Calu3 (cell line): Measurements from ENCODE around the gene GSTT2. TPM values are rescaled to one million over a fixed set of nuclear protein-coding genes. Genes with fewer than 3 reads are reported as not detected.
"Not testable (repeated sequence)": the region's sequence is repeated elsewhere in the genome, so short reads cannot be mapped to it uniquely, and the experiment has no call there.

ENCODE experiments used
- Bru-seq: library from RNA; stranded (reverse); fragments of 400-500 nt; gene quantifications from one replicate; lab custom pipeline; 2021; lab: Mats Ljungman, UMichigan
- BruChase-seq, 2 experiments: library from RNA; stranded (reverse); fragments of 400-500 nt; gene quantifications; one replicate each; lab custom pipeline; 2021; lab: Mats Ljungman, UMichigan
- BruUV-seq: library from RNA; stranded (reverse); fragments of 400-500 nt; replicated peaks from 2 replicates; lab custom pipeline; 2021; lab: Mats Ljungman, UMichigan
- CTCF ChIA-PET: fragments of 300-600 bp; sonication (Branson Sonifier 250); formaldehyde crosslinking; loops from one replicate; lab custom pipeline; 2022; ENCODE audit warnings: antibody characterized with exemption; lab: Charles Lee
- DNase-seq: peaks from one replicate; pipeline ENCODE4 v3.0.0; 2022
- H3K27ac Mint-ChIP-seq: one replicate; pipeline ENCODE4 v1.8.0; 2022; ENCODE audit warnings: mixed read lengths; ENCODE audit not compliant: unreplicated experiment
- H3K27me3 Mint-ChIP-seq: one replicate; pipeline ENCODE4 v1.8.0; 2022; ENCODE audit warnings: mixed read lengths; ENCODE audit not compliant: unreplicated experiment
- H3K36me3 Mint-ChIP-seq: one replicate; pipeline ENCODE4 v1.8.0; 2022; ENCODE audit warnings: mild to moderate bottlenecking, moderate library complexity, mixed read lengths; ENCODE audit not compliant: insufficient read depth, unreplicated experiment
- H3K4me1 Mint-ChIP-seq: one replicate; pipeline ENCODE4 v1.8.0; 2022; ENCODE audit warnings: mild to moderate bottlenecking, low read depth, mixed read lengths; ENCODE audit not compliant: unreplicated experiment
- H3K4me3 Mint-ChIP-seq: one replicate; pipeline ENCODE4 v1.8.0; 2022; ENCODE audit warnings: mild to moderate bottlenecking, low read depth, moderate library complexity, mixed read lengths; ENCODE audit not compliant: unreplicated experiment
- H3K9me3 Mint-ChIP-seq: one replicate; pipeline ENCODE4 v1.8.0; 2022; ENCODE audit warnings: low read depth, mixed read lengths; ENCODE audit not compliant: unreplicated experiment
- intact Hi-C: fragments of 100-400 bp; cut with micrococcal nuclease; formaldehyde crosslinking; loops from one replicate; pipeline ENCODE4 v1.10.0; 2022; ENCODE audit not compliant: unreplicated experiment
- long read RNA-seq: library from polyadenylated mRNA; stranded (forward); transcript quantifications from one replicate; pipeline ENCODE4 v2.0.0, GENCODE V29; 2022
- total RNA-seq: library from RNA; stranded (reverse); gene quantifications from 2 replicates; pipeline ENCODE4 v1.2.3, GENCODE V29; 2022
- TF ChIP-seq, protein P1 (sequence below): fragments of 200-600 bp; IDR thresholded peaks from one replicate; pipeline ENCODE4 v1.8.0; 2022; ENCODE audit warnings: antibody characterized with exemption; ENCODE audit not compliant: unreplicated experiment

Gene GSTT2
- 0.64 and 0.85 TPM in 2 replicates for total RNA-seq
- Bru-seq, nascent RNA = percentile 39 among the genes with signal in this experiment
- percentile 44 among the genes with signal in this experiment for BruChase-seq, experiment 1, labeled RNA remaining after a 6-hour chase
- percentile 36 among the genes with signal in this experiment for BruChase-seq, experiment 2, labeled RNA remaining after a 2-hour chase
- long read RNA-seq, partial matches to known transcripts = 1 of 3 reads
- long read RNA-seq, other reads (novel, unspliced or antisense) = 2 of 3 reads

DNA sequence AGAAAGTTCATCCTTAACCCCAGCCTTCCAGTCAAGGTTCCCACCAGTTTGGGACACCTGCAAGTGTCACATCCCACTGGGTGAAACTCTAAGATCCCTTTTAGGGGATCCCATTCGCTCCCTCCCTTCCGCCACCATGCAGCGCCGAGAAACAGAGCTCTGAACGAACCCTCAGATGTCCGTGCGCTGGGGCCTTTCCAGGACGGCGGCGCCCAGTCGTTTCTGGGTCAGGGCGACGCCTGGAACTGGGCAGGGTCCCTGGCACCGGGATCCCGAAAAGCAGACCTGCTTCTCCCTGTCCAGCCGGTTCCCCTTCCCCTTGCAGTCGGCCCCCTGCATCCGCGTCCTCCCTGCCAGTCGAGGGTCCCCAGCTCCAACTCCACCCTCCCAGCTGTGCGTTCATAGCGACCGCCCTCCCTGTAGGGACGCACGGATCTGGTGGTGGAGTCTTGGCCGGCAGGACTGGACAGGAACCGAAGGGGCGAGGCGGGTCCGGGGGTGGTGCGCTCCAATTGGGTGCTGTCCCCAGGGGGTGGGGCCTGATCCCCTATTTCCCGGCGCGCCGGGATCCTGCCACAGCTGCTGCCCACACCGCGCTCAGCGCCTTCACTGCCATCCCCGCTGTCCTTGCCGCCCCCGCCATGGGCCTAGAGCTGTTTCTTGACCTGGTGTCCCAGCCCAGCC lies at the start of gene GSTT2:
Gene GSTT2 (plus strand): TSS at position 578 of the 684 bp plus-strand sequence.
- H3K36me3 Mint-ChIP-seq, DNase-seq, H3K27ac Mint-ChIP-seq, CTCF ChIA-PET, H3K27me3 Mint-ChIP-seq, H3K4me1 Mint-ChIP-seq, BruUV-seq, H3K9me3 Mint-ChIP-seq, H3K4me3 Mint-ChIP-seq: not testable (repeated sequence)
- intact Hi-C loops = loop anchor here (10.0 kb wide), 1 partner anchor 205 kb away; the partner anchor contains the start of gene SUSD2

DNA sequence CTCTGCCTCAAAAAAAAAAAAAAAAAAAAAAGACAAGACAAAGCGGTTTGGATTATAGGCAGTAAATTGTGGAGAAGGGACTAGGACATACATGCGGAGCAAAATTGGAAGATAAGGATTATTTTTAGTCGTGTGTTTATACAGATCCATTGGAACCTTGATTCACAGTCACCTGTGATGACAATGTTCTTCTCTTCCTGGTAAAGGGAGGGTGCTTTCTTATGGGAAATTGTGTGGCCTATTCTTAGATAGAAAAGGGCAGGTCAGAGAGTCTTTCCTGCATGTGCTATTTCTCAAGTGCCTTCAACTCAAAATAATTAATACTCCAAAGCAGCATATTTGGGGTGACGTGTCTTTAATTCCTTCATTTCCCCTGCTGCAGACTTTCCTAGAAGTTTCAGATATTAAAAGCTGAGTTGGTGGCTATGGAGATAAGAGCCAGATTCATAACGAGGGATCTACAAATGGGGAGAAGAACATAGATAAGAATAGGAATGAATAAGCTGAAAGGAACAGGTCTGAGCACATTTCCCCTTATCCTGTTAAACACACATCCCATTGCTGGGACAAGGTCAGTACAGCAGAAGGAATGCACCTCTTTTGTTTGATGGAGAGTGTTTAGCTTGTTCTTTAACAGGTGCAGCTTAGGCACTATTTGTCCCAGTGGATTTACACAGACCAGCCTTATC lies 41.5 kb upstream of the GSTT2 start:
- intact Hi-C loops = no loop called here
- H3K27ac Mint-ChIP-seq = no peak overlapping the region
- no peak for DNase-seq

DNA sequence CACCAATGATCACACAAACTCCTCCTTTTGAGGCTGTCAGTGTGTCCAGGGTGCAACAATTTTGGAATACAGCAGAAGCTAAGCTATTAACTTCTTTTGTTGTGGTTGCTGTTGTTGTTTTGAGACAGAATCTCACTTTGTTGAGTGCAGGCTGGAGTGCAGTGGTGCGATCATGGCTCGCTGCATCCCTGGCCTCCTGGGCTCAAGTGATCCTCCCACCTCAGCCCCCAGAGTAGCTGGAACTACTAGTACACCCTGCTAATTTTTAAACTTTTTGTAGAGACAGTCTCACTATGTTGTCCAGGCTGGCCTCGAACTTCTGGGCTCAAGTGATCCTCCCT lies 40.9 kb upstream of the GSTT2 start:
- no peaks in the 10 kb centered on the region for H3K9me3 Mint-ChIP-seq
- no peaks in the 10 kb centered on the region for H3K36me3 Mint-ChIP-seq
- H3K27me3 Mint-ChIP-seq = no peaks in the 10 kb centered on the region
- H3K27ac Mint-ChIP-seq = no peak overlapping the region
- BruUV-seq = no TSS peak
- TF ChIP-seq, protein P1, sequence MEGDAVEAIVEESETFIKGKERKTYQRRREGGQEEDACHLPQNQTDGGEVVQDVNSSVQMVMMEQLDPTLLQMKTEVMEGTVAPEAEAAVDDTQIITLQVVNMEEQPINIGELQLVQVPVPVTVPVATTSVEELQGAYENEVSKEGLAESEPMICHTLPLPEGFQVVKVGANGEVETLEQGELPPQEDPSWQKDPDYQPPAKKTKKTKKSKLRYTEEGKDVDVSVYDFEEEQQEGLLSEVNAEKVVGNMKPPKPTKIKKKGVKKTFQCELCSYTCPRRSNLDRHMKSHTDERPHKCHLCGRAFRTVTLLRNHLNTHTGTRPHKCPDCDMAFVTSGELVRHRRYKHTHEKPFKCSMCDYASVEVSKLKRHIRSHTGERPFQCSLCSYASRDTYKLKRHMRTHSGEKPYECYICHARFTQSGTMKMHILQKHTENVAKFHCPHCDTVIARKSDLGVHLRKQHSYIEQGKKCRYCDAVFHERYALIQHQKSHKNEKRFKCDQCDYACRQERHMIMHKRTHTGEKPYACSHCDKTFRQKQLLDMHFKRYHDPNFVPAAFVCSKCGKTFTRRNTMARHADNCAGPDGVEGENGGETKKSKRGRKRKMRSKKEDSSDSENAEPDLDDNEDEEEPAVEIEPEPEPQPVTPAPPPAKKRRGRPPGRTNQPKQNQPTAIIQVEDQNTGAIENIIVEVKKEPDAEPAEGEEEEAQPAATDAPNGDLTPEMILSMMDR = no peak
- H3K4me1 Mint-ChIP-seq = no peaks in the 10 kb centered on the region
- no peak overlapping the region for H3K4me3 Mint-ChIP-seq
- CTCF ChIA-PET = interaction anchor here (0.7 to 0.8 kb wide), 2 partner anchors 45 to 75 kb away, joined by 3 read pairs; partner anchors contain the start of gene MIF
- intact Hi-C loops = no loop called here
- DNase-seq = no peak

More for the DNA sequence above, 41.5 kb upstream of the GSTT2 start:
- Mint-ChIP-seq H3K4me3 (no peak overlapping the region), H3K27me3 (no peaks in the 10 kb centered on the region), H3K4me1 (no peaks in the 10 kb centered on the region), H3K36me3 (no peaks in the 10 kb centered on the region), H3K9me3 (no peaks in the 10 kb centered on the region)
- CTCF ChIA-PET = interaction anchor here (0.7 to 0.8 kb wide), 2 partner anchors 44 to 74 kb away, joined by 3 read pairs; partner anchors contain the start of gene MIF
- BruUV-seq = no TSS peak
- TF ChIP-seq, protein P1 = no peak

DNA sequence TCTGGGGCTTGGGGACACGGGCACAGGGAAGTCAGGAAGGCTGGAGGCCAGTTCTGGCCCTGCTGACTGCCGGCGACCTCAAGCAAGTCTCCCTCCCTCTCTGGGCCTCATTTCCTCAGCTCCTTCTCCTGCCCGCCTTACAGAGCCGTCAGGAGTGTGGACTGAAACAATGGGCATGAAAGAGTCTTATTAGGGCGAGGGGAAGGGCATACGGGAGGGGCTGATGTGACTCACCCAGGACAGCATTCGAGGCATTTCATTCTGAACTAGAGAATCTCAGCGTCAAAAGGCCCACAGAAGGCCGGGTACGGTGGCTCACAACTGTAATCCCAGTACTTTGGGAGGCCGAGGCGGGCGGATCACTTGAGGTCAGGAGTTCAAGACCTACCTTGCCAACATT lies 39.8 kb upstream of the GSTT2 start:
- H3K4me1 Mint-ChIP-seq, H3K4me3 Mint-ChIP-seq, BruUV-seq, H3K27ac Mint-ChIP-seq, H3K27me3 Mint-ChIP-seq, DNase-seq, H3K36me3 Mint-ChIP-seq, intact Hi-C loops, H3K9me3 Mint-ChIP-seq, CTCF ChIA-PET: not testable (repeated sequence)

- H3K4me1 Mint-ChIP-seq, BruUV-seq, H3K27me3 Mint-ChIP-seq, H3K36me3 Mint-ChIP-seq, H3K4me3 Mint-ChIP-seq, intact Hi-C loops, CTCF ChIA-PET, H3K27ac Mint-ChIP-seq, DNase-seq, H3K9me3 Mint-ChIP-seq: not testable (repeated sequence)
Measured at GRCh38 chr22:23947391-23947790, 32.5 kb upstream of the GSTT2 start.

GRCh38 chr22:23949764-23950163 lies 30.2 kb upstream of the GSTT2 start:
- BruUV-seq, intact Hi-C loops, H3K36me3 Mint-ChIP-seq, H3K9me3 Mint-ChIP-seq, DNase-seq, H3K4me1 Mint-ChIP-seq, CTCF ChIA-PET, H3K4me3 Mint-ChIP-seq, H3K27ac Mint-ChIP-seq: not testable (repeated sequence)
- H3K27me3 Mint-ChIP-seq = peaks cover 12% of the 10 kb centered on the region

DNA sequence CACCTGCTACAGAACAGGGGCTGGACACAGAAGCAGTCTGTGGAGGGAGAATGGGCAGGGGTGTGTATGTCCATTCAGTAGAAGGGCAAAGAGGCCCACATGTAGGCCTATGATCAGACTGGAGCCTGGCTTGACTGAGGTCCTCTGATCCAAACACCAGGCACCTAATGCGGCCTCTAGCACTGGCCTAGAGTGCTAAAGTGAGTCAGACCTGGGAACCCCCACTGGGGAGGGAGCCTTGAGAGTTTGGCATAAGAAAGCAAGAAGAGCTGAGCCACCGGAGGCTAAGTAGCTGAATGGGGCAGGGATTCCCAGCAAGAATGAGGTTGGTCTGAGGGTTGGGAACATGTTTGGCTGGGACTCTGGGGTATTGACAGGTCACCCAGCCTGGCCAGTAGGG lies 28.6 kb upstream of the GSTT2 start:
- H3K36me3 Mint-ChIP-seq, H3K27ac Mint-ChIP-seq, DNase-seq, CTCF ChIA-PET, H3K4me1 Mint-ChIP-seq, H3K9me3 Mint-ChIP-seq, BruUV-seq, H3K4me3 Mint-ChIP-seq, intact Hi-C loops: not testable (repeated sequence)
- peaks cover 12% of the 10 kb centered on the region for H3K27me3 Mint-ChIP-seq
